ENCODE data around the gene SIGLEC9.

The SIGLEC9 gene

GRCh38 chr19:51173681-51174080 lies 49.0 kb downstream of the SIGLEC9 start:
- no peak overlapping the region for H3K4me3 ChIP-seq (ENCODE audit: low read depth, low read length)
- no peak for TF ChIP-seq CTCF (IDR thresholded peaks at IDR 0.05; ENCODE audit: borderline replicate concordance, insufficient read depth, low read depth, low read length)

GRCh38 chr19:51179256-51179655 lies 54.5 kb downstream of the SIGLEC9 start:
- no peak for TF ChIP-seq CTCF (IDR thresholded peaks at IDR 0.05; ENCODE audit: borderline replicate concordance, insufficient read depth, low read depth, low read length)
- H3K4me3 ChIP-seq (ENCODE audit: low read depth, low read length) = no peak overlapping the region

All from GM12875 (cell line).